ENCODE data around the gene CLEC5A.

DNA sequence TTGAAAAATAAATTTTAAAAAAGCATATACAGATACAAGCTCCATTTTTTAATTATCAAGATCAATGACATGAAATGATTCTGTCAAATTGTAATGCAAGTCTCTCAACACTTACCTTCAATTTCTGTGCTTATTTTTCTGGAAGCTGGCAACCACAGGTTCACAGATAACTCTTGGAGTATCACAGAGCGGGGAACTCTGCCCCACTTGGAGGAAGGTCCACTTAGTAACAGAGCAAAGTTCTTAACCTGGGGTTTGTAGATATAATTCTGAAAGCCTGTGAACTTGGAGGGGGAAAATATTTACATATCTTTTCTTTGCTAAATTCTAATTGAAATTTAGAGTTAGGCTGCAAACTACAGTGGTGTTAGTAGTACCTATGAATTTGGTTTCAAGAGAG lies 46.6 kb upstream of the CLEC5A start:
- TF ChIP-seq, protein P1, sequence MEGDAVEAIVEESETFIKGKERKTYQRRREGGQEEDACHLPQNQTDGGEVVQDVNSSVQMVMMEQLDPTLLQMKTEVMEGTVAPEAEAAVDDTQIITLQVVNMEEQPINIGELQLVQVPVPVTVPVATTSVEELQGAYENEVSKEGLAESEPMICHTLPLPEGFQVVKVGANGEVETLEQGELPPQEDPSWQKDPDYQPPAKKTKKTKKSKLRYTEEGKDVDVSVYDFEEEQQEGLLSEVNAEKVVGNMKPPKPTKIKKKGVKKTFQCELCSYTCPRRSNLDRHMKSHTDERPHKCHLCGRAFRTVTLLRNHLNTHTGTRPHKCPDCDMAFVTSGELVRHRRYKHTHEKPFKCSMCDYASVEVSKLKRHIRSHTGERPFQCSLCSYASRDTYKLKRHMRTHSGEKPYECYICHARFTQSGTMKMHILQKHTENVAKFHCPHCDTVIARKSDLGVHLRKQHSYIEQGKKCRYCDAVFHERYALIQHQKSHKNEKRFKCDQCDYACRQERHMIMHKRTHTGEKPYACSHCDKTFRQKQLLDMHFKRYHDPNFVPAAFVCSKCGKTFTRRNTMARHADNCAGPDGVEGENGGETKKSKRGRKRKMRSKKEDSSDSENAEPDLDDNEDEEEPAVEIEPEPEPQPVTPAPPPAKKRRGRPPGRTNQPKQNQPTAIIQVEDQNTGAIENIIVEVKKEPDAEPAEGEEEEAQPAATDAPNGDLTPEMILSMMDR (IDR thresholded peaks at IDR 0.05): no peak
- no peak for TF ChIP-seq POLR2A (IDR thresholded peaks at IDR 0.05)

Data from heart left ventricle (tissue), 13 donors.